CD14-positive monocyte (primary cell): ENCODE data around the gene SLC10A6. TPM values are rescaled to one million over a fixed set of nuclear protein-coding genes. Genes with fewer than 3 reads are reported as not detected.
"Not testable (repeated sequence)": the region's sequence is repeated elsewhere in the genome, so short reads cannot be mapped to it uniquely, and the experiment has no call there.

ENCODE experiments used
- DNase-seq, 3 donors: peaks; one replicate each; pipeline ENCODE4 v3.0.0-alpha.2; 2011 to 2022
- H2AFZ ChIP-seq: 2 replicates; pipeline ENCODE4 v1.6.0; 2012; ENCODE audit warnings: mild to moderate bottlenecking, low read depth, low read length, inconsistent platforms; ENCODE audit not compliant: insufficient read depth, poor library complexity, severe bottlenecking
- H3K27ac ChIP-seq, 2 donors: 1 replicate in 1 of 2; 2 replicates in 1 of 2; pipeline ENCODE4 v1.5.1; 2012 to 2013; ENCODE audit warnings: low read length in 2 of 2, control low read depth in 1 of 2, inconsistent platforms in 1 of 2, low read depth in 1 of 2, mild to moderate bottlenecking in 1 of 2
- H3K27me3 ChIP-seq, 2 donors: one replicate each; pipeline versions ENCODE4 v1.6.0 to v1.6.1; 2011 to 2013; ENCODE audit warnings: low read length in 2 of 2; ENCODE audit not compliant: control insufficient read depth in 2 of 2, insufficient read depth in 2 of 2
- H3K36me3 ChIP-seq, 2 donors: replicated peaks in 1 of 2; 1 replicate in 1 of 2; 2 replicates in 1 of 2; pipeline versions ENCODE4 v1.5.1 to v1.6.1; 2012 to 2013; ENCODE audit warnings: low read length in 2 of 2, control low read depth in 1 of 2, inconsistent platforms in 1 of 2, mild to moderate bottlenecking in 1 of 2; ENCODE audit not compliant: insufficient read depth in 2 of 2, control insufficient read depth in 1 of 2
- H3K4me1 ChIP-seq, 2 donors: 1 replicate in 1 of 2; 2 replicates in 1 of 2; pipeline versions ENCODE4 v1.5.1 to v1.6.1; 2012 to 2013; ENCODE audit warnings: low read length in 2 of 2, control low read depth in 1 of 2, inconsistent platforms in 1 of 2, mild to moderate bottlenecking in 1 of 2, moderate library complexity in 1 of 2; ENCODE audit not compliant: insufficient read depth in 2 of 2, control insufficient read depth in 1 of 2
- H3K4me2 ChIP-seq: replicated peaks from 2 replicates; pipeline ENCODE3; 2012; ENCODE audit warnings: low read length, moderate library complexity, mild to moderate bottlenecking; ENCODE audit not compliant: poor library complexity, severe bottlenecking; ENCODE audit errors: extremely low read depth
- H3K4me3 ChIP-seq, 3 experiments: fragments of 200-600 bp in 1 of 3; sonication (generic) in 1 of 3; replicated peaks in 1 of 3; 1 replicate in 2 of 3; 2 replicates in 1 of 3; pipeline ENCODE4 v1.5.1; 2011 to 2013; ENCODE audit warnings: low read length in 3 of 3, mild to moderate bottlenecking in 3 of 3, control low read depth in 2 of 3, low read depth in 2 of 3, inconsistent platforms in 1 of 3, moderate library complexity in 1 of 3
- H3K79me2 ChIP-seq: 2 replicates; pipeline ENCODE4 v1.6.0; 2012; ENCODE audit warnings: mild to moderate bottlenecking, control low read depth, inconsistent platforms, low read length, moderate library complexity; ENCODE audit not compliant: insufficient read depth
- H3K9ac ChIP-seq: 2 replicates; pipeline ENCODE4 v1.6.0; 2017; ENCODE audit warnings: low read length, mild to moderate bottlenecking; ENCODE audit not compliant: insufficient read depth, poor library complexity, severe bottlenecking
- H3K9me3 ChIP-seq, 2 donors: replicated peaks in 1 of 2; 1 replicate in 1 of 2; 2 replicates in 1 of 2; pipeline versions ENCODE4 v1.5.1 to v1.6.1; 2012 to 2013; ENCODE audit warnings: low read length in 2 of 2, control low read depth in 1 of 2; ENCODE audit not compliant: control insufficient read depth in 1 of 2, insufficient read depth in 1 of 2
- H4K20me1 ChIP-seq: 2 replicates; pipeline ENCODE4 v1.6.0; 2012; ENCODE audit warnings: mild to moderate bottlenecking, low read length, control low read depth, moderate library complexity; ENCODE audit not compliant: insufficient read depth
- H3K27ac Mint-ChIP-seq, 7 donors: one replicate each; pipeline ENCODE4 v1.8.0; 2020; ENCODE audit warnings: mild to moderate bottlenecking in 7 of 7, mixed read lengths in 7 of 7, moderate library complexity in 6 of 7, inconsistent platforms in 2 of 7
- H3K27me3 Mint-ChIP-seq, 3 donors: one replicate each; pipeline ENCODE4 v1.8.0; 2021 to 2022; ENCODE audit warnings: low read depth in 3 of 3, mild to moderate bottlenecking in 3 of 3, mixed read lengths in 3 of 3, moderate library complexity in 3 of 3, inconsistent platforms in 1 of 3
- H3K36me3 Mint-ChIP-seq, 2 donors: one replicate each; pipeline ENCODE4 v1.8.0; 2020; ENCODE audit warnings: mixed read lengths in 2 of 2, inconsistent platforms in 1 of 2, mild to moderate bottlenecking in 1 of 2
- H3K4me1 Mint-ChIP-seq: one replicate; pipeline ENCODE4 v1.8.0; 2020; ENCODE audit warnings: mild to moderate bottlenecking, mixed read lengths
- H3K4me3 Mint-ChIP-seq, 2 donors: one replicate each; pipeline ENCODE4 v1.8.0; 2020; ENCODE audit warnings: mild to moderate bottlenecking in 2 of 2, mixed read lengths in 2 of 2, moderate library complexity in 1 of 2
- H3K9me3 Mint-ChIP-seq, 7 donors: one replicate each; pipeline ENCODE4 v1.8.0; 2020 to 2022; ENCODE audit warnings: mixed read lengths in 7 of 7, mild to moderate bottlenecking in 6 of 7, moderate library complexity in 6 of 7, inconsistent platforms in 2 of 7
- WGBS: methylation state at CpG from one replicate; pipeline ENCODE4 v1.1.5; 2013; ENCODE audit warnings: missing lambda C conversion rate; ENCODE audit not compliant: insufficient coverage; 5-methylcytosine and 5-hydroxymethylcytosine counted together
- intact Hi-C, 2 donors: fragments of 100-400 bp; cut with micrococcal nuclease; formaldehyde crosslinking; loops; one replicate each; pipeline versions ENCODE4 v1.15.0 to v1.15.1; 2023
- polyA plus RNA-seq, 3 donors: library from polyadenylated mRNA; depleted of rRNA in 1 of 3; unstranded in 2 of 3; stranded (reverse) in 1 of 3; fragments of 300-500 nt in 2 of 3; fragments of >200 nt in 1 of 3; fragmentation: Illumina TruSeq in 2 of 3; gene quantifications; 1 replicate in 2 of 3; 2 replicates in 1 of 3; pipeline ENCODE4 v1.2.3, GENCODE V29; 2012 to 2021
- TF ChIP-seq, protein P1 (sequence below): fragments of 200-600 bp; IDR thresholded peaks from one replicate; pipeline ENCODE4 v1.8.0; 2022; ENCODE audit warnings: antibody characterized with exemption, mild to moderate bottlenecking

SLC10A6 gene
- polyA plus RNA-seq, 3 donors: 0.08 TPM; not detected in 2

DNA sequence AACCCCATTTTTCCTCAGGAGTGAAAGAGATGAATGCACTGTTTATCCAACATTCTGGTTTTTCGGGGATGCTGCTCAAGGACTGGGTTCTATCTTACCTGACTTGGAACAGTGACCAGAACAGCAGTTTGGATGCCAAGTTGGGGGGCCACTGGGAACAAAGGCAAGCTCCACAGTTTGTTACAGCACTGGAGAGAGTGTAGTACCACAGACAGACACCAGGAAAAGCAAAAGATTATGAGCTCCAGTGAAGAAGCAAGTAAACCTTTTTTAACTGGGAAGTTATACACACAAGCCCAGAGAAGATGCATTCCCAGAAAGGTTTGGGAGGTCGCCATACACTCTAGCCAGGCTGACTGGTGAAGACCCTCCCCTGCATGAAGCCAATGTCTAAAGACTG, 29.5 kb upstream of the SLC10A6 start:
- Mint-ChIP-seq H3K4me3 (no peak overlapping the region), H3K27me3 (peaks cover 0 to 2% (median 0%) of the 10 kb centered on the region in 3 donors), H3K4me1 (no peaks in the 10 kb centered on the region), H3K36me3 (no peaks in the 10 kb centered on the region), H3K9me3 (peaks cover 11 to 25% (median 20%) of the 10 kb centered on the region in 7 donors), H3K27ac (no peak overlapping the region)
- Histone ChIP-seq H3K4me1 (no peaks in the 10 kb centered on the region), H3K27ac (no peak overlapping the region), H3K4me3 (no peak overlapping the region), H3K36me3 (no peaks in the 10 kb centered on the region), H3K9ac (no peak overlapping the region), H2AFZ (no peak overlapping the region), H3K4me2 (no peak overlapping the region), H4K20me1 (no peaks in the 10 kb centered on the region), H3K9me3 (peaks cover 8 to 12% of the 10 kb centered on the region in 2 donors), H3K79me2 (no peaks in the 10 kb centered on the region), H3K27me3 (no peaks in the 10 kb centered on the region)
- no peak for DNase-seq
- TF ChIP-seq, protein P1, sequence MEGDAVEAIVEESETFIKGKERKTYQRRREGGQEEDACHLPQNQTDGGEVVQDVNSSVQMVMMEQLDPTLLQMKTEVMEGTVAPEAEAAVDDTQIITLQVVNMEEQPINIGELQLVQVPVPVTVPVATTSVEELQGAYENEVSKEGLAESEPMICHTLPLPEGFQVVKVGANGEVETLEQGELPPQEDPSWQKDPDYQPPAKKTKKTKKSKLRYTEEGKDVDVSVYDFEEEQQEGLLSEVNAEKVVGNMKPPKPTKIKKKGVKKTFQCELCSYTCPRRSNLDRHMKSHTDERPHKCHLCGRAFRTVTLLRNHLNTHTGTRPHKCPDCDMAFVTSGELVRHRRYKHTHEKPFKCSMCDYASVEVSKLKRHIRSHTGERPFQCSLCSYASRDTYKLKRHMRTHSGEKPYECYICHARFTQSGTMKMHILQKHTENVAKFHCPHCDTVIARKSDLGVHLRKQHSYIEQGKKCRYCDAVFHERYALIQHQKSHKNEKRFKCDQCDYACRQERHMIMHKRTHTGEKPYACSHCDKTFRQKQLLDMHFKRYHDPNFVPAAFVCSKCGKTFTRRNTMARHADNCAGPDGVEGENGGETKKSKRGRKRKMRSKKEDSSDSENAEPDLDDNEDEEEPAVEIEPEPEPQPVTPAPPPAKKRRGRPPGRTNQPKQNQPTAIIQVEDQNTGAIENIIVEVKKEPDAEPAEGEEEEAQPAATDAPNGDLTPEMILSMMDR: peak; percentile 16
- intact Hi-C loops: no loop called here
- WGBS: 100% methylated on average over 2 of the region's 2 CpGs

GRCh38 chr4:86876894-86877685, 27.9 kb upstream of the SLC10A6 start:
- Histone ChIP-seq H4K20me1 (no peaks in the 10 kb centered on the region), H3K9me3 (peaks cover 8 to 12% of the 10 kb centered on the region in 2 donors), H3K9ac (no peak overlapping the region), H2AFZ (no peak overlapping the region), H3K36me3 (no peaks in the 10 kb centered on the region), H3K4me2 (no peak overlapping the region), H3K27ac (no peak overlapping the region), H3K27me3 (no peaks in the 10 kb centered on the region), H3K4me3 (no peak overlapping the region), H3K4me1 (no peaks in the 10 kb centered on the region), H3K79me2 (no peaks in the 10 kb centered on the region)
- Mint-ChIP-seq H3K36me3 (no peaks in the 10 kb centered on the region), H3K4me3 (no peak overlapping the region), H3K4me1 (no peaks in the 10 kb centered on the region), H3K27me3 (peaks cover 0 to 2% (median 0%) of the 10 kb centered on the region in 3 donors), H3K9me3 (peaks cover 11 to 25% (median 20%) of the 10 kb centered on the region in 7 donors), H3K27ac (no peak overlapping the region)
- no peak for DNase-seq
- intact Hi-C loops: no loop called here
- no CpG with 5 or more reads among the region's 4 CpGs for WGBS
- TF ChIP-seq, protein P1: no peak

GRCh38 chr4:86875436-86875835, 26.3 kb upstream of the SLC10A6 start:
- intact Hi-C loops: not testable (repeated sequence)
- WGBS: 86% methylated on average over 2 of the region's 4 CpGs

More at GRCh38 chr4:86875436-86875835, 26.3 kb upstream of the SLC10A6 start:
- H2AFZ ChIP-seq, H3K4me1 ChIP-seq, H3K27ac ChIP-seq, H3K4me1 Mint-ChIP-seq, H3K36me3 Mint-ChIP-seq, DNase-seq, H4K20me1 ChIP-seq, H3K27me3 ChIP-seq, H3K79me2 ChIP-seq, H3K36me3 ChIP-seq, H3K4me2 ChIP-seq, H3K27me3 Mint-ChIP-seq, H3K27ac Mint-ChIP-seq, H3K4me3 Mint-ChIP-seq, H3K9ac ChIP-seq, H3K4me3 ChIP-seq: not testable (repeated sequence)
- peaks cover 5 to 12% of the 10 kb centered on the region in 2 donors for H3K9me3 ChIP-seq
- H3K9me3 Mint-ChIP-seq: peaks cover 11 to 22% (median 16%) of the 10 kb centered on the region in 7 donors
